Hematopoietic multipotent progenitor cell treated with erythropoietin and hydrocortisone succinate and interleukin-3 and kit ligand, for 8 days (in vitro differentiated cells): ENCODE data around the gene TPRA1.

Experiments
- DNase-seq: peaks from one replicate; pipeline ENCODE4 v3.0.0-alpha.2; 2015

Gene TPRA1

DNA sequence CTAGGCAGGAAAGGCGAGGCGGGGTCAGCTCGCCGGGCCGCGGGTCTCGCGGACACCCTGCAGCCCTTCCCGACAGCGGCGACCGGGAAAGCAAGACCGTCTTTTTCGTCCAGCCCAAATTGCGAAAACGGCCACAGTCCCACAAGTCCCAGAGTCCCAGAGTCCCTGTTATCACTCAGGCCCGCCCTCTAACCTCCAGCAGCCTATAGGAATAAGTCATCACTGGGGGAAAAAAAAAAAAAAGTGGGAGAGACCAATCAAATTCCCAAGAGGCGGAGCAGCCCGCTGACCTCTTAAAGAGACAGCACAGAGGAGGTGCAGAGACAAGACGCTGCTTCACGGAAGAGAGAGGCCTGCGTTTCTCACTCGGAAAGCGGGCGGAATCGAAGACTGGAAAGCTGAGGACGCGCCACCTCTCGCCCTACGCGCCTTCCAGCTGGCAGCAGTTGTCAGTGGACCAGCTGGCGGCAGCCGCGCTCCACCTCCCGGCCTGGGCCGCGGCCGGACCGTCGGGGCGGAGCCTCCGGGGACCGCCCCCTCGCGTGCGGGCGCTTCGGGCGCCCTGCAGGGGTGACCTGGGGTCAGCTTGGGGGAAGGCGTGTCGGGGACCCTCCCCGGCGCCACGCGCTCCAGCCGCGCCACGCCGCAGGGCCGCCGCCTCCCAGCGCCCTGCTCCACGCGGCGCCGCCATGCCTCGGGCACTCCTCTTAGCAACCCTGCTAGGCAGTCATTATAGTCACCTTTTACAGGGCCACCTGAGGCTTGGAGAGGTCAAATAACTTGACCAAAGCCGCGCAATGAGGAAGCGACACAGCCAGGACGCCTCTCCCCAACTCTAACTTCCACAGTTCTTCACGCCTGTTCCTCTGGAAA, at the start of gene TPRA1:
Gene TPRA1, minus strand, starts transcription at position 141 of the 873 bp plus-strand sequence. CDS start 10,587 bp downstream, outside the sequence.
- peak; percentile 99 for DNase-seq

DNA sequence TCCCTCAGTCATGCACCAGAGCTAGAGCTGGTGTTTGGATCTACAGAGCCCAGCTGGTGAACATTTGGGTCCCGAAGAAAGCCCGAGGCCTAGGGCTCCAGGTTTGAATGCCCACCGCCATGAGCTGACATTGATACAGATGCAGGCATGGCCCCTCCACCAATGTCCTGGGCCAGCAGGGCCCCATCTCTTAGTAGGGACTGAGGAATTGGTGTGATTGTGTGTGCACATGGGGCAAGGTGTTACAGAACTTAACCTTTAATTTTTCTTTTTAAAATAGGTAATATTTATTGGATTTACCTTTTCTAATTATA, 49.5 kb upstream of the TPRA1 start:
- no peak for DNase-seq

DNA sequence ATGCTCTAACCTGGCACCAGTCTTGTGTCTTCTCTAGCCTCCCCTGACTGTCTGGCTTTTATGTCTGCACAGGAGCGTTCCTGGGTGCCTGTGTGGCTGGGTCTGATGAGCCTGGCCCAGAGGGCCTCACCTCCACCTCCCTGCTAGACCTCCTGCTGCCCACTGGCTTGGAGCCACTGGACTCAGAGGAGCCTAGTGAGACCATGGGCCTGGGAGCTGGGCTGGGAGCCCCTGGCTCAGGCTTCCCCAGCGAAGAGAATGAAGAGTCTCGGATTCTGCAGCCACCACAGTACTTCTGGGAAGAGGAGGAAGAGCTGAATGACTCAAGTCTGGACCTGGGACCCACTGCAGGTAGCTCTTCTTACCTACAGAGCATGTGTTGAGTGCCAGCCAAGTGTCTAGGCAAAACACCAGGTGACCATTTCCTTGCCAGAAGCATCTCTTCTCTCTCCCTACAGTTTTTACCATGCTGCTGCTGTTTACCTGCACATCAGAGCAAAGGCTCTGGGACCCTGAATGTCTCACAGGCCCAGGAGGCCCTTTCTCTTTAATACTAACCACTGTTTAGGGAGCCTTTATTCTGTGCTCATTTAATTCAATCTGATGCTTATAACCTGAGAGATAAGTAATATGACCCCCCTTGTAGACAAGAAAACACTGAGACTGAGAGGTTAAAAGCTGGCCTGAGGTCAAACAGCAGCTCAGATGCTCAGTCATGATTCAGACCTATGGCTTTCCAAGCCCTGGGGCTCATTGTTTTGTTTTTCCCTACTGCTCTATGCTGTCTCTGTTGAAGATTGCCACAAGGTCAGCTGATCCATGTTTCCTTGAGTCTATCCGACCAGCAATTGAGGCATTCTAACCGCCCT, 48.9 kb upstream of the TPRA1 start:
- DNase-seq: no peak

DNA sequence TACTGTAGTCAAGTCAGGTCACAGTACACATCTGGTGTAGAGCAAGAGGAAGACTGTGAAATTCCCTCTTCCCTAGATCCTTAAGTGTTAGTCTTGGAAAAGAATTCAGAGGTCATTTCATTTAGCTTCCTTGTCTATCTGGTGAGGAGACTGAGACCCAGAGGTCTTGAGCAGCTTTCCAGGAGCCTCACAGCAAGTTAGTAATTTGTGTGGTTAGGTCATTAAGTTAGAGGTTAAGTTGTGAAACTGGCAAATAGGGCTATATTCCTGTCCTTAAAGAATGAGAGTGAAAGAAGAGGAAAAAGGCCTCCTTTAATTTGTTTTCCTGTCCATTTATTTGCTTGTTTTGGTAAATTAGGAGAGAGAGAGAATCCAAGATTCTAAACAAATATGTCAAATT, 47.4 kb upstream of the TPRA1 start:
- DNase-seq: no peak

DNA sequence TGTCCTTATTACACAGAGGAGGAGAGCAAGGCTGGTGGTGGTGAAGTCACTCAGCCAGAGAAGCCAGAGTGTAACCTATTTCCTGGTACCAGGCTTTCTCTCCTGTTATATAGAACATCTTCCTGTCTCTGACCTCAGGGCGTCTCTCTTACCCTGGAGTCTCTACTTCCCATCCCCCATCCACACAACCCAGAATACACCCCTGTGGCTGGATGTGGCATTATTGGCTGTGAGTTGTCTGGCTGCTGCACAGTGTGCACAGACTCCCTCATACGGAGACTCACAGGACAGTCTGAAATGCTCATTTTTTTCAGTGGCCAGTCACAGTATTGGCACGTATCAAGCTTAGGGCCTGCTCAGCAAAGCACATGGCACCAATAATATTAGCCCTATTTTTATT, 47.0 kb upstream of the TPRA1 start:
- peak; percentile 25 for DNase-seq

DNA sequence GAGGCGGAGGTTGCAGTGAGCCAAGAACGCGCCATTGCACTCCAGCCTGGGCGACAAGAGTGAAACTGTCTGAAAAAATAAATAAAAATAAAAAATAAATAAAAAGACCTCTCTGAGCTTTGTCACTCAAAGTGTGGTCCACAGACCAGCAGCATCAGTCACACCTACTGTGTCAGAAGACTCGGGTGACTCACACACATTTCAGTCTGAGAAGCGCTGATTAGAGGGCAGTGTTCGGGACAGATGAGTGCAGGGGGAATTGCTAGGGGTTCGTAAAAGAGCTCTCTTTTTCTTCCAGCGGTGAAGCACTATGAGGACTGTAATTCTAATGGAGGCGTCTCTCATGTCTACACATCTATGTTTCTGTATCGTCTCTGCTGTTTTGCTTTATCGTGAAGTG, 44.1 kb upstream of the TPRA1 start:
- DNase-seq: no peak

DNA sequence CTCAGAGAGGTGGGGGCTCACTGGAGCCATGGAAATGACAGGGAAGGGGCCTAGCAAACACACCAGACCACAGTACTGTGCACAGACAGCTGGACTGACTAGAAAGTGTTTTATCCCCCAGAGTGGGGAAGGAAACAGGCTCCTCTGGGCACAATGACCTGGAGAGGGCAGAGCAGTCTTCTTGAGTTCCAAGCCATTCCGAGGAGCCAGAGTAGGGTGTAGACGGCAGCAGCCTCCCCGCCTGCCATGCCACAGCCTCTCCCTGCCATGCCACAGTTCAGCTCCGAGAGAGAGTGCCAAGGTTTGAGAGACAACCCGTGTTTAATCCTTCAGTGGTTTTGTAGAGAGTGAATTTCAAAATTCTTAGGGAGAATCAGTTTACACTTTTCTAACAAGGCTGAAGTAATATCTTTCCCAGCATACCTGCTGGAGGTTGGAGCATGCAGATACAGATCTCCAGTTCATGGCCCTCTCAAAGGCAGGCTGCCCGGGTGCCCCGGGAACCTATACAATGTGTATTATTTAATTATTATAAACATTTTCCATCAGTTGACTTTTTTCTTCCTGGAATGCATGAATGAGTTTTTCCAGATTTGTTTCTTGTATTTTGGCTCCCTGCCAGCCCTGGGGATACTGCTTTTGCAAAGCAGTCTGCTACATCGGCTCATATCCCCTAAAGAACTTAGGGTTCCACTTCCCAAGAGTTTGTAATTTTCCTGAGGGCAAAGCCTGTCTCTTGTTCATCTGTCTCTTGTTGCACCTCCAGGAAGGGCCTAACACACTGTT, 41.7 kb upstream of the TPRA1 start:
- DNase-seq: no peak

DNA sequence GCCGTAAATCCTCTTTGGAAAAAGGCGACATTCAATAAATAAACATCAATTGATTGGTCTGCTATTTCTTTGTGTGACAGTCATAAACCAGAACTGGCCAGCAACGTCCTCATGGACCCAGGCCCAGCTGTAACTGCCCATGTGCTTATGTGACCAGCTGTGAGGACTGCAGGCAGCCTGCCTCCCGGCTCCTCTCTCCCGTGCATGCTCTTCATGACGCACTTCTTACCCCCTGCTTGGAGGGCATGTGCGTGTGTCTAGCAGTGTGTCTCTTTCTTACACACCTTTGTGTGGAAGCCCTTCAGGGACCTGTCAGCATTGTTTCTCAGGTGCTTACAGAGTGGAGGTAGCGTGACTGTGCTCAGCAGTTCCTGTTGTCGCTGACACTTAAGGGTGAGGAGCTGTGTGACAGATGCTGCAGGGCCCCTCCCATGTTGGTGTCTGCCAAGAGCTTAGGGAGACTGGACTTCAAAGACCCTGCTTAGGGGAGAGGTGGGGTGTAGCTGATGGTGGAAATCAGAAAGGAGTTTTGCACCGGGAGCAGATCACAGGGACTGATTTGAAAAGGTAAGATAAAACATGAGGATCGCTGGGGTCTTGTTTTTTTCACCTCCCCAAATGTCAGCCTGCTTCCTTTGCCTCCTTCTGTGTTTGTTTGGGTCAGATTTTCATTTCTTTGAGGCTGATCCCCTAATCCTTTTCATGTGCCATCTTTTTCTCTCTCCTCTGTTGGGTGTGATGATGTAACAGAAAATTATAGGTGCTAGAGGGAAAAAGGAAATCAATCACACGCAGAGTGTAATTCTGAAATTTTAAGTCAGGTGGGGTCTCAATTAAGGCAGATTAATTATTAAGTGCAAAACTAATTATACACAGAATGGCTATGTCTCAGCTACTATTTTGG, 40.5 kb upstream of the TPRA1 start:
- no peak for DNase-seq

DNA sequence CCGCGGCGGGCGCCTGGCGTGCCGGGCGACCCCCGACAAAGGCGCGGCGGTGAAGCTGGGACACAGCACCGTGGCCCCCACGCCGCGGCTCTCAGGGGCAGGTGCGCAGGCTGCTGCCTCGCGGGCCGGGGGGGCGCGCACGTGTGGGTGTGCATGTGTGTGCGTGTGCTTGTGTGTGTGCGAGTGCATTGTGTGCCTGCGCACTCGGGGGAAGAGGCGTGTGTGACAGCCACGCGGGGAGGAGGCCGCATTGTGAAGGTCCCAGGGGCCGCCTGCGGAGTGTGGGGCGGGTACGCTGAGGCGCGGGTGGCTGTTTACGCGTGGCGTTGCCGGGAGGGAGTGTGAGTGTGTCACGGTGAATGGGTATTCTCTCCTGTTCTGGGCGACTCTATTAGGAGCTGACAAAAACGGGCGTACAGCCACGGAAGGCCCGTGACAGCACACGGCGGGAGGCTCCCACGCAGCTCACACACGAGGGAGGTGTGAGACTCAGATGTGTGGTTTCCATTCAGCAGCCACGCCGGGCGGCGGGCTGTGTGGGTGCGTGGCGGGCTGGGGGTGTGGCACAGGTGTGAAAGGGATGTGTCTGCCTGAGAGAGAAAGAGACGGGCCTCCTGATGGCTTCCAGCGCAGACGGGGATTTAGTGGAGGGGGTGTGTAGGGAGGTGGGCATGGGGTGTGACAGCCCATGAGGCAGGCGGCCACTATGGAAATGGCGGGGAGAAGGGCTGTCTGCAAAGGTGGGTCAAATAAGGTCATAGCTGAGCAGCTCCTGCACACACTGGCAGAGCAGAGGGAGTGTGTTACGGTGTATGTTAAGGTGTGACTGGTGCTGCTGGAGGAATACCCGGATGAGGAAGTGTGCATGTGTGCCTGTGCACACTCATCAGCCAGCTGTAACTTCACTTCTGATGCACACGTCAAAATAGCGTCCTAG, 39.2 kb upstream of the TPRA1 start:
- no peak for DNase-seq

DNA sequence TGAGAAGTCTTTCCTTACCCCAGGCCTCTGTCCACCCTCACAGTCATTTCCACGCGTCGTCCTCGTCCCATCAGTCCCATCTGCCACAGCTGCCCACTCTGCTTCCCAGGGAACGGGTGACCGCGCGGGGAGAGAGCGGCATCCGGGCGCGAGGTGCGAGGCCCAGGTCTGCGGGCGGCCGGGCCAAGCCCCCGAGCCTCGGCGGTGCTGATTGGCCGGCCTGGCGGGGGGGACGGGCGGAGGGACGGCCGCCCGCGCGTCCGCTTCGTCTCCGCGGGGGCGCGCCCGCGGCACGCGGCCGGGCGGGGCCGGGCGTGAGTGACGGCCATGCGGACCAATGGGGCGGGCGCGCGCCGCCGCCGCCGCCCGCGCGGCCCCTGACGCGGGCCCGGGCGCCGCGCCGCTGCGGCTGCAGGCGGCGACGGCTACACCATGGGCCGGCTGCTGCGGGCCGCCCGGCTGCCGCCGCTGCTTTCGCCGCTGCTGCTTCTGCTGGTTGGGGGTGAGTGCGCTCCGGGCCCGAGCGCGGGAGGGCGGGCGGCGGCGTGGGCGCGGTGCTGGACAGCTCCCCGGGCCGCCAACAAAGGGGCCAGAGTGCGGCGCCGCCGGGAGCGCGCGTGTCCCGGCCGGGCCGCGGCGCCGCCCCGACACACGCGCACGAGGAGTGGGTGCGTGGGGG, 38.4 kb upstream of the TPRA1 start, which contains the start of gene PODXL2:
Gene PODXL2, plus strand, starts transcription at position 398 of the 679 bp plus-strand sequence. Its CDS starts 35 bp downstream, at position 433.
- peak; percentile 39 for DNase-seq

DNA sequence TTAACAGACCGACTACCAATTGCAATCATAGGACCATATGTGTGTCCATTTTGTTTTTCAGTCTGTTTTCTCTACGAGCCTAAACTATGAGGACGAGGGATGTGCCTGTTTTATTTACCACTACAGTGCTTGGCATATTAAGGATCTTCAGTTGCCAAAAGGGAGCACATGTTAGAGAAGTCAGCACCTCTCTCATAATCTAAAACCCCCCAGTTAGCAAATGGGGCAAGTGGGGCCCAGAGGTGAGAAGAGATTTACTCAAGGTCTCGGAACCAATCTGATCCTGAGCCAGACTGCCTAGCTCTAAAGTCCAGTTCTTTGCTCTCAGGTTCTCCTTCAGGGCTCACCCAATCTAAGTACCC, 37.9 kb upstream of the TPRA1 start:
- no peak for DNase-seq

DNA sequence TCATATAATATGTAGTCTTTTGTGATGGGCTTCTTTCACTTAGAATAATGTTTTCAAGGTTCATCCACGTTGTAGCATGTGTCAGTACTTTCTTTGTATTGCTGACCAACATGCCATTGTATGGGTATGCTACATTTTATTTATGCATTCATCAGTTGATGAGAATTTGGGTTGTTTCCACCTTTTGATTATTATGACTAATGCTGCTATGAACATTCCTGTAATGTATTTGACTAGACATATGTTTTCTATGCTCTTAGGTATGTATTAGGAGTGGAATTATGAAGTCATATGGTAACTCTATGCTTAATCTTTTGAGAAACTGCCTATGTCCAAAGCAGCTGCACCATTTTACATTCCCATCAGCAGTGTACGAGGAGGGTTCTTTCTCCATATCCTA, 35.3 kb upstream of the TPRA1 start:
- DNase-seq: no peak

DNA sequence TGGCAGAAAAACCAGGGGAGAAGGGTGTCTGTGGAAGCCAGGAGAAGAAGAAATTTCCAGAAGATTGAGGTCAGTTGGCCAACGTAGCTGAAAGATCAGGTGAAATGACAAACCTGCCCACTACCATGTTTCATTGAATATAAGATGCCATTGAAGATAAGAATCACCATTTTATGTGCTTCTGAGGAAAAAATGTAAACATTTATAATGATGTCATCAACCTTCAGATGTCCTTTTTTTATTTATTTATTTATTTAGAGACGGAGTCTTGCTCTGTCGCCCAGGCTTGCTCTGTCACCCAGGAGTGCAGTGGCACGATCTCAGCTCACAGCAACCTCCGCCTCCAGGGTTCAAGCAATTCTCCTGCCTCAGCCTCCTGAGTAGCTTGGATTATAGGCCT, 33.5 kb upstream of the TPRA1 start:
- DNase-seq: no peak

DNA sequence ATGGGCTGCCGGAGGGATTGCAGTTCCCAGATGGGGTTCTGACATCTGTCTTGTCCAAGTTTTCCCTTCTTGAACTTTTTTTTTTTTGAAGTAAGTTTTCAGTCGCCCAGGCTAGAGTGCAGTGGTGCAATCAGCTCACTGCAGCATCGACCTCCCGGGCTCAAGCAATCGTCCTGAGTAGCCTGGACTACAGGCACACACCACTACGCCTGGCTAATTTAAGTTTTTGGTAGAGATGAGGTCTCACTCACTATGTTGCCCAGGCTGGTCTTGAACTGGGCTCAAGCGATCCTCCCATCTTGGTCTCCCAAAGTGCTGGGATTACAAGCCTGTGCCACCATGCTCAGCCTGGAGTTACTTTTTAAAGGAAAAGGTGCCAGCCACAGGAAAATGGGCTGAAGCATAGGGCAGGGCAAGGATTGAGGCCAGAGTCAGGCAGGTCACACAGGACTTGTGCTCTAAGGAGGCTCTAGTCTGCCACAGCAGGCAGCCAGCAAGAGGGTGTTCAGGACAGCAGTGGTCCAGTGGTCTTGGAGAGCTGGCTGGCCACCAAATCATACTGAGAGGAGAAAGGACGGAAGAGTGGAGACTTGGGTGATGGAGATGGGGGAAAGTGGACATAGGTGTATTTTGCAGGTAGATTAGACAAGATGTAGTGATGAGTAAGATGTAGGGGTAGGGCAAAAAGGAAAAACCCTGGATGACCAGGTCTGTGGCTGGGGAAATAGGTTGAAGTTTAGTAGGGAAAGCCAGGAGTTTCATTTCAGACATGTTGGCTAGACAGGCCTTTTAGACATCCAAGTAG, 32.4 kb upstream of the TPRA1 start:
- no peak for DNase-seq

DNA sequence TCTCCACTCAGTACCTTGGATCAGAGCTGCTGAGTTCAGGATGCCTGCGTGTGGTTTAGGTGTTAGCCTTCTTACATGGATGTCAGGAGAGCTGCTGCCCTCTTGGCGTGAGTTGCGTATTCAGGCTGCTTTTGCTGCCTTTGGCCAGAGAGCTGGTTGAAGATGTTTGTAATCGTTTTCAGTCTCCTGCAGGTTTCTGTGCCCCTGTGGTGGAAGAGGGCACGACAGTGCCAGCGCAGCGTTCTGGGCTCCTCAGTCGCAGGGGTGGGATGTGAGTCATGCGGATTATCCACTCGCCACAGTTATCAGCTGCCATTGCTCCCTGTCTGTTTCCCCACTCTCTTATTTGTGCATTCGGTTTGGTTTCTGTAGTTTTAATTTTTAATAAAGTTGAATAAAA, 31.5 kb upstream of the TPRA1 start:
- no peak for DNase-seq

DNA sequence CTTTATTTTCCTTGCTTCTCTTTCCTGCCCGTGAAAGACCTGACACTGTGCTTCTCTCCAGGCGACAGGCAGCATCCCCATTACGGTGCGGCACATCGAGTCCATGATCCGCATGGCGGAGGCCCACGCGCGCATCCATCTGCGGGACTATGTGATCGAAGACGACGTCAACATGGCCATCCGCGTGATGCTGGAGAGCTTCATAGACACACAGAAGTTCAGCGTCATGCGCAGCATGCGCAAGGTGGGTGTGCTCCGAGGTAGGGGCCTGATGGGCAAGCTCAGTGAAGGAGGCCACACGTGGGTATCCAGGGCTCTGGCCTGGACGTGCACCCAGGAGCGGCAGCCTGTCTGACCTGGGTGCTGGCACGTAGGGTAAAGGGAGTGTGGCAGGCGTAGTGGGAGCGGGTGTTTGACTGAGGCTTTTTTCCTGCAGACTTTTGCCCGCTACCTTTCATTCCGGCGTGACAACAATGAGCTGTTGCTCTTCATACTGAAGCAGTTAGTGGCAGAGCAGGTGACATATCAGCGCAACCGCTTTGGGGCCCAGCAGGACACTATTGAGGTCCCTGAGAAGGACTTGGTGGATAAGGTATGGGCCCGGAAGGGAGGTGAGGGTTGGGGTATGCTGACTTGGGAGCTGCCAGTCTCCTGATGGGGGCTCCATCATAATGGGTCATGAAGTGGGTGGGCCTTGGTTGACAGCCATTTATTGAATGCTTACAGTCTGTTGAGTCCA, 30.3 kb upstream of the TPRA1 start:
- DNase-seq: no peak

DNA sequence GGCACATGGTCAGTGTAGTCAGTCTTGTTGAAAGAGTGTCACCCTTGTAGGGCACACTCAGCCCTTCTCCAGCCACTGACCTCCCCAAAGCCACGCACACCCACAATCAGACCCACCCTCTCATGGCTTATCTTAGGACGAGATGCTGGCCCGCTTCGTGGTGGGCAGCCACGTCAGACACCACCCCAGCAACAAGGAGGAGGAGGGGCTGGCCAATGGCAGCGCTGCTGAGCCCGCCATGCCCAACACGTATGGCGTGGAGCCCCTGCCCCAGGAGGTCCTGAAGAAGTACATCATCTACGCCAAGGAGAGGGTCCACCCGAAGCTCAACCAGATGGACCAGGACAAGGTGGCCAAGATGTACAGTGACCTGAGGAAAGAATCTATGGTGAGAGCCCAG, 28.4 kb upstream of the TPRA1 start:
- no peak for DNase-seq

DNA sequence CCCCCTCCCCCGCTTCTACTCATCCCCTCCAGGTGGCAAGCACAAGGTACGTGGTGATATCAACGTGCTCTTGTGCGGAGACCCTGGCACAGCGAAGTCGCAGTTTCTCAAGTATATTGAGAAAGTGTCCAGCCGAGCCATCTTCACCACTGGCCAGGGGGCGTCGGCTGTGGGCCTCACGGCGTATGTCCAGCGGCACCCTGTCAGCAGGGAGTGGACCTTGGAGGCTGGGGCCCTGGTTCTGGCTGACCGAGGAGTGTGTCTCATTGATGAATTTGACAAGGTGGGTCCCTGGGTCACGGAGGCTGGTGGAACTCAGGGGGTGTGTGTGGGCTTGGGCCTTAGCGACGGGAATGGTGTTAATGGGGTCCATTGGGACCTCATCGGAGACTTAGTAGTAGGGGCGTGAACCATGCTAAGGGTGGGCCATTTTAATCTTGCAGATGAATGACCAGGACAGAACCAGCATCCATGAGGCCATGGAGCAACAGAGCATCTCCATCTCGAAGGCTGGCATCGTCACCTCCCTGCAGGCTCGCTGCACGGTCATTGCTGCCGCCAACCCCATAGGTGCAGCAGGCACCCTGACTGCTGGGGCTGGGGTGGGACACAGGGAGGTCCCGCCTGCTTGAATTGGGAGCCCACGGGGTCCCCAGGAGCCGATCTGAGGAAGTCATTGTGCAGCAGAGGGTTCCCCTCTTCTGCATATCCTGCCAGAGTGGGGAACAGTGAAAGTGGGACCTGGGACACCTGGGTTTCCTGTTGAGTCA, 26.5 kb upstream of the TPRA1 start:
- DNase-seq: no peak
